Measurements from ENCODE around the gene NELFE.
"Not testable (repeated sequence)": the region's sequence is repeated elsewhere in the genome, so short reads cannot be mapped to it uniquely, and the experiment has no call there.

Gene NELFE

GRCh38 chr6:31908791-31909190, 50.0 kb downstream of the NELFE start:
- Mint-ChIP-seq H3K27ac (peak overlapping the region; percentile 83), H3K4me1 (ENCODE audit: low read depth) (peaks cover 42% of the 10 kb centered on the region), H3K4me3 (no peak overlapping the region), H3K9me3 (no peaks in the 10 kb centered on the region), H3K27me3 (peaks cover 3% of the 10 kb centered on the region), H3K36me3 (ENCODE audit: low read depth) (no peaks in the 10 kb centered on the region)
- intact Hi-C loops (cut with micrococcal nuclease), result no loop called here

GRCh38 chr6:31908255-31908654, 50.5 kb downstream of the NELFE start:
- intact Hi-C loops (cut with micrococcal nuclease); H3K4me3 Mint-ChIP-seq; H3K9me3 Mint-ChIP-seq; H3K36me3 Mint-ChIP-seq (ENCODE audit: low read depth); H3K27me3 Mint-ChIP-seq: not testable (repeated sequence)
- H3K27ac Mint-ChIP-seq, result peak overlapping the region; percentile 83
- peaks cover 47% of the 10 kb centered on the region for H3K4me1 Mint-ChIP-seq (ENCODE audit: low read depth)

GRCh38 chr6:31907158-31907813, 51.5 kb downstream of the NELFE start:
- Mint-ChIP-seq H3K27ac (peak overlapping the region; percentile 83), H3K36me3 (ENCODE audit: low read depth) (no peaks in the 10 kb centered on the region), H3K9me3 (no peaks in the 10 kb centered on the region), H3K27me3 (peaks cover 3% of the 10 kb centered on the region), H3K4me1 (ENCODE audit: low read depth) (peaks cover 54% of the 10 kb centered on the region), H3K4me3 (peak overlapping the region; percentile 13)
- intact Hi-C loops (cut with micrococcal nuclease), result no loop called here

- H3K36me3 Mint-ChIP-seq (ENCODE audit: low read depth); H3K9me3 Mint-ChIP-seq; intact Hi-C loops (cut with micrococcal nuclease); H3K27me3 Mint-ChIP-seq; H3K4me3 Mint-ChIP-seq: not testable (repeated sequence)
- H3K27ac Mint-ChIP-seq, result peak overlapping the region; percentile 83
- H3K4me1 Mint-ChIP-seq (ENCODE audit: low read depth), result peaks cover 50% of the 10 kb centered on the region
Observed at GRCh38 chr6:31906727-31907126, 52.0 kb downstream of the NELFE start.

- Mint-ChIP-seq H3K27ac (peak overlapping the region; percentile 83), H3K9me3 (no peaks in the 10 kb centered on the region), H3K4me3 (no peak overlapping the region), H3K27me3 (peaks cover 3% of the 10 kb centered on the region), H3K4me1 (ENCODE audit: low read depth) (peaks cover 51% of the 10 kb centered on the region), H3K36me3 (ENCODE audit: low read depth) (no peaks in the 10 kb centered on the region)
- intact Hi-C loops (cut with micrococcal nuclease), result no loop called here
Observed at GRCh38 chr6:31906122-31906521, 52.6 kb downstream of the NELFE start.

GRCh38 chr6:31905041-31905440, 53.7 kb downstream of the NELFE start:
- Mint-ChIP-seq H3K9me3 (no peaks in the 10 kb centered on the region), H3K36me3 (ENCODE audit: low read depth) (peaks cover 1% of the 10 kb centered on the region), H3K27me3 (peaks cover 3% of the 10 kb centered on the region), H3K27ac (no peak overlapping the region), H3K4me1 (ENCODE audit: low read depth) (peaks cover 56% of the 10 kb centered on the region), H3K4me3 (no peak overlapping the region)
- intact Hi-C loops (cut with micrococcal nuclease), result no loop called here

GRCh38 chr6:31903957-31904356, 54.8 kb downstream of the NELFE start:
- intact Hi-C loops (cut with micrococcal nuclease), result no loop called here
- Mint-ChIP-seq H3K4me3 (no peak overlapping the region), H3K9me3 (no peaks in the 10 kb centered on the region), H3K27ac (peak overlapping the region; percentile 85), H3K36me3 (ENCODE audit: low read depth) (peaks cover 12% of the 10 kb centered on the region), H3K4me1 (ENCODE audit: low read depth) (peaks cover 59% of the 10 kb centered on the region), H3K27me3 (peaks cover 3% of the 10 kb centered on the region)
